Gastrocnemius medialis (tissue), 4 donors: ENCODE measurements around the gene EPS8. TPM values are rescaled to one million over a fixed set of nuclear protein-coding genes. Genes with fewer than 3 reads are reported as not detected.
A peak's percentile ranks its signal among the peaks of the same experiment; 100 is the strongest.

ENCODE experiments used
- ATAC-seq, 2 donors: fragments of 150-250 bp; one replicate each; pipeline ENCODE4 v1.9.1; 2016
- DNase-seq, 2 donors: peaks; one replicate each; pipeline ENCODE4 v3.0.0-alpha.2; 2019
- H3K27ac ChIP-seq, 4 donors: fragments of 200-600 bp; sonication (generic); 1 replicate in 1 of 4; 2 replicates in 3 of 4; pipeline ENCODE4 v1.5.1; 2016 to 2018; ENCODE audit warnings: mild to moderate bottlenecking in 2 of 4, moderate library complexity in 1 of 4
- H3K27me3 ChIP-seq, 3 donors: fragments of 200-600 bp; sonication (generic) in 2 of 3; 1 replicate in 1 of 3; 2 replicates in 2 of 3; pipeline versions ENCODE4 v1.5.1 to v1.6.0; 2016 to 2019; ENCODE audit warnings: mild to moderate bottlenecking in 1 of 3, moderate library complexity in 1 of 3
- H3K36me3 ChIP-seq, 2 donors: fragments of 200-600 bp; sonication (generic) in 1 of 2; one replicate each; pipeline ENCODE4 v1.5.1; 2017 to 2018
- H3K4me1 ChIP-seq, 2 donors: fragments of 200-600 bp; sonication (generic) in 1 of 2; one replicate each; pipeline ENCODE4 v1.5.1; 2016 to 2017; ENCODE audit warnings: mild to moderate bottlenecking in 2 of 2
- H3K4me3 ChIP-seq, 4 donors: fragments of 200-600 bp; sonication (generic) in 3 of 4; 1 replicate in 1 of 4; 2 replicates in 3 of 4; pipeline ENCODE4 v1.5.1; 2016 to 2019; ENCODE audit warnings: mild to moderate bottlenecking in 2 of 4
- H3K9me3 ChIP-seq, 3 donors: fragments of 200-600 bp; sonication (generic) in 2 of 3; 1 replicate in 1 of 3; 2 replicates in 2 of 3; pipeline ENCODE4 v1.5.1; 2016 to 2019
- CTCF ChIP-seq, 5 experiments: fragments of 450-650 bp in 3 of 5; fragments of 200-600 bp in 2 of 5; sonication (generic) in 2 of 5; IDR thresholded peaks in 4 of 5; conservative IDR thresholded peaks in 1 of 5; 1 replicate in 4 of 5; 2 replicates in 1 of 5; pipeline ENCODE4 v1.5.1; 2016 to 2019; ENCODE audit warnings: antibody characterized with exemption in 5 of 5, mild to moderate bottlenecking in 3 of 5, moderate library complexity in 3 of 5
- POLR2A ChIP-seq, 2 donors: fragments of 450-650 bp; IDR thresholded peaks; one replicate each; pipeline ENCODE4 v1.6.1; 2017; ENCODE audit warnings: antibody characterized with exemption in 2 of 2, mild to moderate bottlenecking in 2 of 2, moderate library complexity in 2 of 2
- in situ Hi-C, 4 donors: fragments of 200-750 bp; cut with MboI; loops; one replicate each; pipeline versions ENCODE4 v1.15.0 to v1.8.0; 2017; ENCODE audit warnings: low sequenced_read_pairs in 4 of 4
- intact Hi-C: fragments of 100-400 bp; cut with DNase I; formaldehyde crosslinking; loops from one replicate; pipeline ENCODE4 v1.15.1; 2023; ENCODE audit warnings: low total_unique reads
- total RNA-seq, 4 donors: library from RNA; depleted of rRNA; stranded (reverse); fragments of >200 nt; gene quantifications; one replicate each; pipeline versions ENCODE4 v1.1.0 to v1.2.3, GENCODE V29; 2016

Gene EPS8
- total RNA-seq, 4 donors from 2014 or later, result 26.8 to 48.4 (median 32.0) TPM

GRCh38 chr12:15794196-15794595 is 5.0 kb upstream of the EPS8 start:
- TF ChIP-seq POLR2A (IDR thresholded peaks at IDR 0.05) (no peak), CTCF (IDR thresholded peaks at IDR 0.05 in 4 of 5, conservative IDR thresholded peaks at IDR 0.05 in 1 of 5) (no peak)
- Histone ChIP-seq H3K27ac (no peak overlapping the region), H3K4me3 (no peak overlapping the region), H3K27me3 (no peaks in the 10 kb centered on the region), H3K36me3 (no peaks in the 10 kb centered on the region), H3K9me3 (no peaks in the 10 kb centered on the region), H3K4me1 (peaks cover 0 to 5% of the 10 kb centered on the region in 2 donors)
- ATAC-seq, result no peak
- in situ Hi-C loops, result loop anchor here in 1 of 4 donors (25.0 kb wide), 1 partner anchor 1407 kb away; no protein-coding TSS in a partner anchor
- DNase-seq, result no peak
- intact Hi-C loops, result no loop called here

GRCh38 chr12:15788233-15789219 is 662 bp downstream of the EPS8 start:
- peak; percentile 12 to 40 for DNase-seq
- in situ Hi-C loops (loop anchor here in 1 of 4 donors (25.0 kb wide), 1 partner anchor 1401 kb away; no protein-coding TSS in a partner anchor), intact Hi-C loops (loop anchor here (1.0 to 10.0 kb wide), 5 partner anchors 64 to 1404 kb away; partner anchors contain the start of gene STRAP)
- Histone ChIP-seq H3K9me3 (no peaks in the 10 kb centered on the region), H3K4me1 (peaks cover 0 to 5% of the 10 kb centered on the region in 2 donors), H3K36me3 (no peaks in the 10 kb centered on the region), H3K4me3 (peak overlapping the region; percentile 75 to 84 (median 82)), H3K27ac (peak overlapping the region; percentile 84 to 91 (median 87)), H3K27me3 (no peaks in the 10 kb centered on the region)
- peak; percentile 46 to 58 for ATAC-seq
- no peak for TF ChIP-seq CTCF (IDR thresholded peaks at IDR 0.05 in 4 of 5, conservative IDR thresholded peaks at IDR 0.05 in 1 of 5)
- TF ChIP-seq POLR2A (IDR thresholded peaks at IDR 0.05), result no peak

DNA sequence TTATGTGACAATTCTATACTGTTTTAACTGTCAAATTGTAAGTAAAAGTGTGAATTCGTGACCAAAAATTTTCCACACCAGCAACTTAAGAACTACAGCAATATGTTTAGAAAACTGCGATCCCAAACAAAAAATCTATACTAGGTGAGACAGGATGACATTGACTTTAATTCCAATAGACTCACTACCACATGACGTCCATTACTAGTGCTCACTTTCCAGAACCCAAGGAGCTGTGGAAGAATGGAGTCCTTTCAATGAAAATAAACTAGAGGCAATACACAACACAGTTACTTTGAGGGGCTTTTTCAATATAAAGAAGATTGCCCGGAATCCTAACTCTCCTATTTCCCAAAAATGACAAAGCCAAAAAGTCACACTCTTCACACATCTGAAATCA is 1.4 kb downstream of the EPS8 start:
- Histone ChIP-seq H3K36me3 (no peaks in the 10 kb centered on the region), H3K27ac (peak overlapping the region; percentile 84 to 91 (median 87)), H3K9me3 (no peaks in the 10 kb centered on the region), H3K4me3 (peak overlapping the region; percentile 75 to 84 (median 82)), H3K27me3 (no peaks in the 10 kb centered on the region), H3K4me1 (peaks cover 0 to 5% of the 10 kb centered on the region in 2 donors)
- no peak for TF ChIP-seq CTCF (IDR thresholded peaks at IDR 0.05 in 4 of 5, conservative IDR thresholded peaks at IDR 0.05 in 1 of 5)
- TF ChIP-seq POLR2A (IDR thresholded peaks at IDR 0.05), result no peak
- in situ Hi-C loops, result loop anchor here in 1 of 4 donors (25.0 kb wide), 1 partner anchor 1400 kb away; no protein-coding TSS in a partner anchor
- ATAC-seq (no peak), DNase-seq (no peak)
- intact Hi-C loops, result loop anchor here (5.0 to 10.0 kb wide), 4 partner anchors 65 to 1403 kb away; no protein-coding TSS in a partner anchor

- no peaks in the 10 kb centered on the region for H3K27me3 ChIP-seq
- no peaks in the 10 kb centered on the region for H3K36me3 ChIP-seq
- H3K4me1 ChIP-seq, result peaks cover 0 to 5% of the 10 kb centered on the region in 2 donors
- DNase-seq, result no peak
- intact Hi-C loops (loop anchor here (5.0 to 10.0 kb wide), 4 partner anchors 66 to 1402 kb away; no protein-coding TSS in a partner anchor), in situ Hi-C loops (loop anchor here in 1 of 4 donors (25.0 kb wide), 1 partner anchor 1399 kb away; no protein-coding TSS in a partner anchor)
- no peak for ATAC-seq
- H3K4me3 ChIP-seq, result peak overlapping the region; percentile 75 to 84 (median 82)
- H3K9me3 ChIP-seq, result no peaks in the 10 kb centered on the region
- no peak for TF ChIP-seq POLR2A (IDR thresholded peaks at IDR 0.05)
- TF ChIP-seq CTCF (IDR thresholded peaks at IDR 0.05 in 4 of 5, conservative IDR thresholded peaks at IDR 0.05 in 1 of 5), result no peak
- H3K27ac ChIP-seq, result peak overlapping the region; percentile 5 to 91 (median 55)
Measured at GRCh38 chr12:15786772-15787171, 2.4 kb downstream of the EPS8 start.
